NAMALWA (cell line): ENCODE measurements around the gene KIF13A.
"Not testable (repeated sequence)": the region's sequence is repeated elsewhere in the genome, so short reads cannot be mapped to it uniquely, and the experiment has no call there.

Experiments
- DNase-seq: peaks from one replicate; pipeline ENCODE4 v3.0.0-alpha.2; 2015; ENCODE audit warnings: low spot score

Gene KIF13A

GRCh38 chr6:17932330-17932852 lies 55.0 kb downstream of the KIF13A start:
- no peak for DNase-seq

DNA sequence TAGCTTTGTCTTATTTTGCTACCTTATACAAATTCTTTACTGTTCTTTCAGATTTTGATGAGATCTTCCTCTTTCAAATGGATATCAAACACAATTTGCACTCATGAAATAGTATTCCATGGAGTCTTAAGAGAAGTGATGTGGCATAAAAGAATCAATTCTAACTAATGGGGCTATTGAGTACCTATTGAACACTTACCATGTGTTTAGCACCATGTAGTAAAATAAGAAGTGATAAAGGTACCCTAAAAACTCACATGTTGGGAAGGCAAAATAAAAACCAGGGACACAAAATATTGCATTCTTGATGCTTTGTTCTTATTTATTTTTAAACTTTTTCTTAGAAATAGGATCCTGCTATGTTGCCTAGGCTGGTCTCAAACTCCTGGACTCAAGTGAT lies 56.2 kb downstream of the KIF13A start:
- no peak for DNase-seq

- DNase-seq, result no peak
Measured at GRCh38 chr6:17930321-17930993, 57.0 kb downstream of the KIF13A start.

DNA sequence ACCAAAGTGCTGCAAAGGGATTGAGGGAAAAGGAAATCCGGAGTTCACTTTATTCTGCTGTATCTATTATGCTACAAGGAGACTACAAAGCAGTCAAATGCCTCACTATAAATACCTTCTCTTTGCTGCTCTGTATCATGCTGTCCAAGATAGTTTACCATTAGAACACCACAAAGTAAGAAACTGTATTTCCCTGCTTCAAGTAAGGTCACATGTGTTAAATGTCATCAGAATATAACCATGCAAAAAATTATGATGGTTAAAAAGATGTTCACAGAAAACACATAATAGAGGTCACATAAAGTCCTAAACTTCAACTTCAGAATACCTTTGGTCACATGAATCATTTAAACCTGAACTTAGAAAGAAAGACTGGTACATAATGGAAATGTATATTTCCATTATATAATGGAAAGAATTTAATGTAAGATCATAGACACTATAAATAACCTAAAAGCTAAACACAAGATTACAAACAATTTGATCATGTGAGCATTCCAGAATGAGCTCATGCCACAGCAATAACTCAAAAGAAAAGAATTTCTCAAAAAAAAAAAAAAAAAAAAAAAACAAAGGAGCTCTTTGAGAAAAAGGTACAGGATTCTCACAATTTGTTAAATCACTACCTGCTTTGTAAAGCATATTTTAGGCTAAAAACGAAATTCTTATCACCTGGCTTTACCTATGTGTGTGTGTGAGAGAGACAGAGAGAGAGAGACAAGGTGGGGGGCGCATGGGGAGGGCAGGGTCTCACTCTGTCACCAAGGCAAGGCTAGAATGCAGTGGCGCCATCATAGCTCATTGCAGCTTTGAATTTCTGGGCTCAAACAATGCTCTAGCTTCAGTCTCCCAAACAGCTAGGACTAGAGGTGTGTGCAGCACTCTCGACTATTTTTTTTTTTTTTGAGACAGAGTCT lies 58.7 kb downstream of the KIF13A start:
- DNase-seq, result no peak

DNA sequence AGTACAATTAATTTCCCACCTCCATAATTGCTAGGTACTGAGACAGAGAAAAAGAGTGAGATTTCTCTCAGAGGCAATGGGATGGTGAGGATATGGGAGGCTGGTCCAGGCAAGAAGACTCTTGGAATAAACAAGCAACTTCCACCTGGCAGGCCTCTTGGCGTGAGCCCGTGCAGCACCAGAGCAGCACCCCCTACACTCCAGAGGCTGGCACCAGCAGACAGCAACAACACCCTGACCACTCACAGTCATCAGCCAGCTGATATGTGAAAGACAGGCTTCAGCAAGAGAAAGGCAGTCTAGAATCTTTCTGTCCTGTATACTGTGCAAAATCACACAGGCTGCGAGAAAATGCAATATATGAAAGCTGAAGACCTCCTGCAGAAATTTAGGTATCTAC lies 59.7 kb downstream of the KIF13A start:
- DNase-seq, result no peak

DNA sequence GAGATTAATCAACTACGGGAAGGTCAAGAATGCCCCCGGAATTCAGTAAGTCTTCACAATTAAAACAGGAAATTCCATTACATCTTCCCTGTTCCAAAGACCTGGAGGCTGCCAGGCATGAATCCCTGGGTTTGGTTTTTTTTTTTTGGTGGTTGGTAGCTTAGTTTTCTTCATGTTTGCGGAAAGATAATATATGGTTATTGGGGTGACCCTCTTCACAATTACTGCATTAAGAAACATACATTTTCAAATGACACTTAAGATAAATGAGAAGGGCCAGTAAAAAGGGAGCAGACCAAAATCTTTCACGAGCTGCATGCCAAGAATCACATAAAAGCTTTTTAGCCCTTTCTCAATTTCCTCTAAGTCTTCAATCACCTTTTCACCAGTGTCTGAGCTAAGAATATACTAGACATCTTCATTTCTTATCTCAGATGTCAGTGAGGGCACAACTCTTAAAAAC lies 64.0 kb downstream of the KIF13A start:
- DNase-seq, result no peak

DNA sequence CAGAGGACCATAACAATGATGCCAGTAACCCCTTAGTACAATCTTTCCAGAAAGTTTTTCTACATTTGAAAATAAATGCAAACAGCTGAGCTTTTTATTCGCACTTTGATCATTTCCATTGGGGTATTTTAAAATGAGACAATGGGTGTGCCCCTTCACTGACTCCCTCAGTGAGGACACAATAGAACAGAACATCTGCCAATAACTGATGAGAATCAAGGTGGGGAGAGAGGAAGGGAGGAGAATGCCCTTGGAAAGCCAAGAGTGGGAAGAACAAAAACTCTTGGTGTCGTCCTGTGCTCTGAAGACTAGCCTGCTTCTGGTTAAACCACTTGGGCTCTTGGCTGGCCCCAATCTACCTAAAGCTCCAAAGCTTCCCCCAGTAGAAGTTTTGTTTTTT lies 66.0 kb downstream of the KIF13A start:
- DNase-seq, result no peak

GRCh38 chr6:17919496-17919895 lies 67.9 kb downstream of the KIF13A start:
- no peak for DNase-seq

GRCh38 chr6:17917837-17918763 lies 69.3 kb downstream of the KIF13A start:
- DNase-seq, result no peak

- no peak for DNase-seq
Measured at GRCh38 chr6:17914651-17915050, 72.8 kb downstream of the KIF13A start.

- DNase-seq, result no peak
Measured at GRCh38 chr6:17912521-17912920, 74.9 kb downstream of the KIF13A start.

DNA sequence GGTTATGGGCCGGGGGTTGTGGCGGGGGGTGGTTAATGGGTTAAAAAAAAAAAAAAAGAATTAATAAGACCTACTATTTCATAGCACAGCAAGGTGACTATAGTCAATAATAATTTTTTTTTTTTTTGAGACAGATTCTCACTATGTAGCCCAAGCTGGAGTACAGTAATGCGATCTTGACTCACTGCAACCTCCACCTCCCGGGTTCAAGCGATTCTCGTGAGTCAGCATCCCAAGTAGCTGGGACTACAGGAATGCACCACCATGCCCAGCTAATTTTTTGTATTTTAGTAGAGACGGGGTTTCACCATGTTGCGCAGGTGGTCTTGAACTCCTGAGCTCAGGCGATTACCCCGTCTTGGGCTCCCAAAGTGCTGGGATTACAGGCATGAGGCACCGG lies 75.8 kb downstream of the KIF13A start:
- DNase-seq, result not testable (repeated sequence)

- peak; percentile 10 for DNase-seq
Measured at GRCh38 chr6:17910189-17910588, 77.2 kb downstream of the KIF13A start.

DNA sequence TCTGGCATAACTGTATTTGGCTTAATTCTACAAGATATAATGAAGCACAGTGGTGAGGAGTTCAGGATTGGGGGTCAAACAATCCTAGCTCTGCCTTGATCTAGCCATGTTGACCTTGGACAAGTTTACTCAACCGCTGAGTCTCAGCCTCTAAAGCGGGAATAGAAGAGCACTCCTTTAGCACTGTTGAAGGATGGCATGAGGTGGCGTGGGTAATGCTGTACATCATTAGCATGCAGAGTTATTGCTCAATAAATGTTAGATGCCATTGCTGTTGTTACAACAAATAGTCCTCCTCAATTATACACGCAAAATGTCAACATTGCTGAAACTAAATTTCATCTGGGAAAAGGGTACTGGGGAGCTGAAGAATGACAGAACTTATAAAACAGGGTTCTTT lies 78.6 kb downstream of the KIF13A start:
- no peak for DNase-seq

DNA sequence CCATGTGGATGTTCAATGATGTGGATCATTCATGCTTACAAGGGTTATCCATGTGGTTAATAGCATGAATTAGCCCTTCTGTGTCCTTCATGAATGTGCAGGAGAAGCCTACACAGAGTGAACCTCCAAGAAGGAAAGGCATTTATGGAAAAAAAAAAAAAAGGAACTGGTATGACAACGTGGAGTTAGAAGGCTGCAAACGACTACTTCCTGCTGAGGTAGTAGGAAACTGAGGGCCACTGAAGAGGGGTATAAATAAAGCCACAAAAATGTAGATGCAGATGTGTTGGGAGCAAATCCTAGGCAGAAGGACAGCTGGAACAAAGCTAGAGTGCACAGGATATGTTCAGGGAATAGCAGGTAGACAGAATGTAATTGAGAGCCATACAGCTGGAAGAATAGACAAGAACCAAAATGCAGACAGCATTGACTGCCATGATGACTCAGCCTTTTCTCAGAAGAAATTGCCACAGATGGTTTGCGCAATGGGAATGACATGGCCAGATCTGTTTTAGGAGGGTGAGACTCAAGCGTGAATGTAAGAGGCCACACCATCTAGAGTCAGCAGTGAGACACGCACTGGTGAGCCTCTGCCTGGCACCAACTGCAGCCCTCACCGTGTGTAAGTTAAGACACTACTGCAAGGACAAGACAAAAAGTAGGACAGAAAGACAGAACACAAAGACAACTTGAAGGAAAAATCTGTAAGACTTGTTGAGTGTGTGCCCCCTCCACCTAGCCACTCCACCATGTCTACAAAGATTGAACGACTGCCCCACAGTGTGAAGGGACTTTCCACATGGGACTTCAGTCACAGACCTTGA lies 79.8 kb downstream of the KIF13A start:
- DNase-seq, result no peak

DNA sequence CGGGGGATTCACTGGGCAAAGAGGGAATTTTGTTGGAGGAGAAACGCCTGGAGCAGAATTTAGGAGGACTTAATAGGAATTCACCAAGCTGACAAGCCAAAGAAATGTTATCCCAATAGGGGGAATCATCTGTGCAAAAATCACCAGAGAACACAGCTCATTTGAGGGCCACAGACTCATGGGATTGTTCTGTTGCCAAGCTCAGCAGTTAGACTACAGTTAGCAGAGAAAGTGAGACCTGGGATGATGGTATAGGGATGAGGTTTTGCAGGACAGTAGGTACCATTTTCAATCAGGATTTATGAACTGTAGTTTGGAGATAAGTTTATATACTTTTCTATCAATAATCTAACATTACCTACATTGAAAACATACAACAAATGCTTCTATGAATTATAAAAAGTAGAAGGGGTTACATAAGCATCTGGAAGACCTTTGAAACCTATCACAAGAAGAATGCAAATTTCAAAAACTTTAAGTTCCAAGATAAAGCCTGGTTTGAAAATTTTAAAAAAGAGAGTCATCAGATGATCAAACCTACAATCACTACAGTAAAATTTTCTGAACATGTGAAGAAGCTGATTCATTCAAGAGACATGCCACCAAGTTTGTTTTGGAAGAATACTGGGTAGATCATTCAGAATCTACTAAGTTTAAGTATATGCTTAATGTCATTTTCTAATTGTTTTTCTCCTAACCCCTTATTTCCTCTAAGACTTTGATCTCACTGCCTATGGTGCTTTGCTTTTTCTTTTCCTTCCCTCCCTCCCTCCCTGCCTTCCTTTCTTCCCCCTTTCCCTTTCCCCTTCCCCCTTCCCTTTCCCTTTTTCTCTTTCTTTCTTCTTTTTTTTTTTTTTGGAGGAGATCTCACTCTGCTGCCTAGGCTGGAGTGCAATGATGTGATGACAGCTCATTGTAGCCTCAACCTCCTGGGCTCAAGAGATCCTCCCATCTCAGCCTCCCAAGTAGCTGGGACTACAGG lies 81.5 kb downstream of the KIF13A start:
- no peak for DNase-seq

DNA sequence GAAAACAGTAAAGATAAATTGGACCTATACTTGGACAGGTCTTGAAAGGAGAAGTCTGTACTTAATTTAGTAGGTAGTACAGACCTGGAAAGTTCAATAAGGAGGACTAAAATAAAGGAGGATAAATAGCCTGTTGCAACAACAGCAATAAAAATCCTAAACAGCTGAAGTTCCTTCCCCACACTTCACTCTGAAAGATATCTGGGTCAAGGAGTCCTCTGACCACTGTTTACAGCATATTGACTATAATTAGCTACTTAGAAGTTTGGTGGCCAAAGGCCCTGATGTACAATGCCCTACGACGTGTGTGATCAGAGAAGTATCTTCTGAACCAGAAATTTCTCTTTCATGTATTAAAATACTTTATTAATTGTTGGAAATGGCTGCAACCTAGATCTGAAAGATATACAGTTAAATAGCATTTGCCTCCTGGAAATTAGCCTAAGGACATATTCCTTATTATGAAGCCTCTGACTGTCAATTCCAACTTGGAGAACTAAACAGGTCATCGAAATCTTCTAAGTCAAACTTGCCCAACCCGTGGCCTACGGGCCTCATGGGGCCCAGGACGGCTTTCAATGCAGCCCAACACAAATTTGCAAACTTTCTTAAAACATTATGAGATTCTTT lies 82.8 kb downstream of the KIF13A start:
- no peak for DNase-seq

GRCh38 chr6:17902974-17903373 lies 84.5 kb downstream of the KIF13A start:
- no peak for DNase-seq

DNA sequence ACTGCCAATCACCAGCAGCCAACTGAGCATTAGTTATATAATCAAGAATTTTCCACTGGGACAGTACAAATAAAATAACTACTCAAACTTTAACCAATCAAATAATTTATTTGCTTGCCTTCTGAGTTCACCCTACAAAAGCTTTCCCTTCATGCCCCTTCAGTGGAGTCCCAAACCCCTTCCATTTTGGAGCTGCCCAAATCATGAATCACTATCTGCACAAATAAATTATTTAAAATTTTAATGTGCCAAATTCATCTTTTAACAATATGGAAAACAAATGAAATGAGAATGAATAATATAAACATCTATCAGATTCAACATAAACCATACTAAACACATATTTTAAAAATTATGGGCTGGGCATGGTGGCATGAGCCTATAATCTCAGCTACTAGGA lies 85.9 kb downstream of the KIF13A start:
- no peak for DNase-seq
